Measurements from ENCODE around the gene KIRREL3. TPM values are rescaled to one million over a fixed set of nuclear protein-coding genes. Genes with fewer than 3 reads are reported as not detected.

KIRREL3 gene
- total and polyA plus RNA-seq, 2 of the 4 experiments (the other 2 are of a cell fraction): 10.9 to 15.9 TPM

DNA sequence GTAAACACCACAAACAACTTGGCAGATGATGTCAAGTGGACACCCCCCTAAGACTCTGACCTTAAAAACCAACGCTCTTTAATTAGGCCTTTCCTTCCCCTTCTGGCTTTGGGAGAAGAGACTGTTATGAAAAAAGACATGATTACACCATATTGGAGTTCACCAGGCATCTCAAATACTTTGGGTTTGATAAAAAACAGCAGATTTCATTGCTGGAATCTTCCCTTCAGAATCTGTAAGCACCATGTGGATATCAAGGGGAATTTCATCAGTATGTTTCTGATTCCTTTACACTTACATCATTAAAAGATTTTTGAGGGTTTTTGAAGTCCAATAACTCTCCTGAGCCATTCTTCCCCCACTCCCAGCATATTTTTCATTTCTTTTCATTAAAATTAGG lies 85.6 kb downstream of the KIRREL3 start:
- H3K9me3 ChIP-seq (ENCODE audit: control insufficient read depth, insufficient read depth, low read length): no peaks in the 10 kb centered on the region
- no peak overlapping the region for H3K4me3 ChIP-seq (ENCODE audit: insufficient read depth, low read depth, low read length)
- WGBS, 2 experiments (ENCODE audit: extremely low coverage in 2 of 2, insufficient read length in 1 of 2): no CpG with 5 or more reads among the region's 1 CpG
- H4K5ac ChIP-seq (ENCODE audit: low read depth, low read length): peak overlapping the region; percentile 75; the same call in 1 of the 2 replicates
- H3K18ac ChIP-seq (ENCODE audit: low read depth, low read length): peak overlapping the region; percentile 77; the same call in 1 of the 2 replicates
- H3K9ac ChIP-seq (ENCODE audit: low read depth, low read length): no peak overlapping the region
- intact Hi-C loops (cut with micrococcal nuclease): loop anchor here (5.0 kb wide), 1 partner anchor 77 kb away; no protein-coding TSS in a partner anchor
- peak overlapping the region; percentile 53; the same call in 1 of the 2 replicates for H3K23ac ChIP-seq (ENCODE audit: low read depth, low read length)
- peak overlapping the region; percentile 7; the same call in 1 of the 2 replicates for H4K91ac ChIP-seq (ENCODE audit: insufficient read depth, low read depth, low read length)
- no peak for TF ChIP-seq USF2 (IDR thresholded peaks at IDR 0.05; ENCODE audit: low read depth, low read length)
- peak; percentile 69 for TF ChIP-seq CEBPB (IDR thresholded peaks at IDR 0.05; ENCODE audit: low read depth, low read length)
- TF ChIP-seq, protein P1, sequence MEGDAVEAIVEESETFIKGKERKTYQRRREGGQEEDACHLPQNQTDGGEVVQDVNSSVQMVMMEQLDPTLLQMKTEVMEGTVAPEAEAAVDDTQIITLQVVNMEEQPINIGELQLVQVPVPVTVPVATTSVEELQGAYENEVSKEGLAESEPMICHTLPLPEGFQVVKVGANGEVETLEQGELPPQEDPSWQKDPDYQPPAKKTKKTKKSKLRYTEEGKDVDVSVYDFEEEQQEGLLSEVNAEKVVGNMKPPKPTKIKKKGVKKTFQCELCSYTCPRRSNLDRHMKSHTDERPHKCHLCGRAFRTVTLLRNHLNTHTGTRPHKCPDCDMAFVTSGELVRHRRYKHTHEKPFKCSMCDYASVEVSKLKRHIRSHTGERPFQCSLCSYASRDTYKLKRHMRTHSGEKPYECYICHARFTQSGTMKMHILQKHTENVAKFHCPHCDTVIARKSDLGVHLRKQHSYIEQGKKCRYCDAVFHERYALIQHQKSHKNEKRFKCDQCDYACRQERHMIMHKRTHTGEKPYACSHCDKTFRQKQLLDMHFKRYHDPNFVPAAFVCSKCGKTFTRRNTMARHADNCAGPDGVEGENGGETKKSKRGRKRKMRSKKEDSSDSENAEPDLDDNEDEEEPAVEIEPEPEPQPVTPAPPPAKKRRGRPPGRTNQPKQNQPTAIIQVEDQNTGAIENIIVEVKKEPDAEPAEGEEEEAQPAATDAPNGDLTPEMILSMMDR (conservative IDR thresholded peaks at IDR 0.05; ENCODE audit: low read depth, low read length): 0 out of 2 replicates have a peak, but pooled peaks have one; percentile 2
- peak overlapping the region; percentile 61; the same call in 1 of the 2 replicates for H3K4me2 ChIP-seq (ENCODE audit: low read depth, low read length)
- peak overlapping the region; percentile 25; the same call in 1 of the 2 replicates for H2BK120ac ChIP-seq (ENCODE audit: low read depth, low read length)
- POLR2A ChIA-PET (ENCODE audit: unreplicated experiment): no interaction called here
- H4K20me1 ChIP-seq (ENCODE audit: insufficient read depth, low read length): no peaks in the 10 kb centered on the region; the same call in 1 of the 2 replicates
- CTCF ChIA-PET: no interaction called here
- no peaks in the 10 kb centered on the region for H3K27me3 ChIP-seq (ENCODE audit: control insufficient read depth, insufficient read depth, low read length)
- H3K9me1 ChIP-seq (ENCODE audit: insufficient read depth, low read length): peaks cover 22% of the 10 kb centered on the region
- 0 out of 2 replicates have a peak overlapping the region, but pooled peaks have one; percentile 9 for H2AK5ac ChIP-seq (ENCODE audit: low read depth, low read length)
- H3K36me3 ChIP-seq (ENCODE audit: control insufficient read depth, insufficient read depth, low read length): no peaks in the 10 kb centered on the region
- H2BK15ac ChIP-seq (ENCODE audit: low read depth, low read length): no peak overlapping the region
- peak; percentile 32 for ATAC-seq (ENCODE audit: low read depth)
- no peak overlapping the region for H2AFZ ChIP-seq (replicated peaks; ENCODE audit: low read length, poor library complexity)
- H4K8ac ChIP-seq (ENCODE audit: low read depth in 2 of 2, low read length in 2 of 2): peak overlapping the region; percentile 51 to 67; a peak in 3 of 4 replicates
- peak overlapping the region; percentile 65; the same call in 1 of the 2 replicates for H3K4ac ChIP-seq (ENCODE audit: low read depth, low read length)
- peak overlapping the region; percentile 68; the same call in 1 of the 2 replicates for H2BK20ac ChIP-seq (ENCODE audit: low read depth, low read length)
- H3K4me1 ChIP-seq (ENCODE audit: control insufficient read depth, insufficient read depth, low read length): peaks cover 16% of the 10 kb centered on the region
- H2AK9ac ChIP-seq (replicated peaks; ENCODE audit: low read depth, low read length, poor library complexity): no peak overlapping the region
- peak overlapping the region; percentile 23; the same call in 1 of the 2 replicates for H3K14ac ChIP-seq (replicated peaks; ENCODE audit: low read depth, low read length)
- peak overlapping the region; percentile 94; the same call in 1 of the 2 replicates for H3K27ac ChIP-seq (ENCODE audit: insufficient read depth, low read length)
- dilution Hi-C loops (cut with HindIII; ENCODE audit: low sequenced_read_pairs, unreplicated experiment): no loop called here
- BruUV-seq (replicated peaks): no TSS peak
- in situ Hi-C loops (cut with MboI; ENCODE audit: low sequenced_read_pairs): no loop called here
- peak overlapping the region; percentile 25; the same call in 1 of the 2 replicates for H3K56ac ChIP-seq (ENCODE audit: extremely low read depth, insufficient read depth, low read length)
- H2BK5ac ChIP-seq (ENCODE audit: low read depth, low read length, poor library complexity, severe bottlenecking): peak overlapping the region; percentile 94
- H3K79me1 ChIP-seq (ENCODE audit: low read depth in 1 of 2, low read length in 2 of 2): peaks cover 26 to 62% of the 10 kb centered on the region in 2 experiments
- DNase-seq: peak; percentile 90

All from IMR-90 (cell line).